Hepatic stellate cell (primary cell): ENCODE data around the gene ATP10A.
A peak's percentile ranks its signal among the peaks of the same experiment; 100 is the strongest.

Experiments
- DNase-seq: peaks from one replicate; pipeline ENCODE4 v3.0.0; 2011; ENCODE audit warnings: low spot score

Gene ATP10A

DNA sequence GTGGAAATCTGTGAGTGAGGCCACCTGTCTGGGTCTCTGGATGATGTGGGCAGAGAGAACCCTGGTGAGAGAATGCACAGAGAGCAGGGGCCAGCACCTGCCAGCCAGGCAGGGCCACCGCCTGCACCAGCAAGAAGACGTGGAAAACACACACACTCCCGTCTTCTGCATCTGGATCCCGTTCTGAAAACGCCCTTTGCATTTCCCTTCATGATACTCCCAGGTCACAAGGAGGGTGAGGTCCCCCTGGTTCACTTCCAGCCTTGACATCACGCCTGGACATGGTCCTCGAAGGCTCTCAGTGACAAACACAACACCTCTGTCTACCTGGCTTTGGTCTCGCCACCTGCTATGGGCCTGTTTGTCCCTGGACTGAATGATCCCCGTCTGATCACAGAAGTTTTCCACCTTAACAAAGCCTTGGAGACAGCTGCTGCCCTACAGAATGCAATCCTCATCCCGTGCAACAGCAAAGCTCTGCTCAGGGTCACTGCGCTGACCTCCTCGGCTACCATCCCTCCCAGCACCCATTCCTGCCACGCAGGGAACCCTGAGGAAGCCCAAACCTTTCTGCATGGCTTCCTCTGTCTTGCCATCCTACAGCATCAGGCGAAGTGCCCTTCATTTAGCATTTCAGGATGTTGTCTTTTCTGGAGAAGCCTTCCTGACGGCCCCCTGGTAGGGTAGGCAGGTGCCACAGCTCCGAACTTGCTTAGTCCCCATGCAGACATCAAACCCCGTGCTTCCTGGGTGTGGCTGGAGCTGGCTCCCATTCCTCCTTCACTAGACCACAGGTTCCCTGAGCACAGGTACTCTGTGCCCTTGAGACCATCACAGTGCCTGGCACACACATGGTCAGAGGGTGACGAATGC lies 122.5 kb downstream of the ATP10A start:
- DNase-seq = no peak

DNA sequence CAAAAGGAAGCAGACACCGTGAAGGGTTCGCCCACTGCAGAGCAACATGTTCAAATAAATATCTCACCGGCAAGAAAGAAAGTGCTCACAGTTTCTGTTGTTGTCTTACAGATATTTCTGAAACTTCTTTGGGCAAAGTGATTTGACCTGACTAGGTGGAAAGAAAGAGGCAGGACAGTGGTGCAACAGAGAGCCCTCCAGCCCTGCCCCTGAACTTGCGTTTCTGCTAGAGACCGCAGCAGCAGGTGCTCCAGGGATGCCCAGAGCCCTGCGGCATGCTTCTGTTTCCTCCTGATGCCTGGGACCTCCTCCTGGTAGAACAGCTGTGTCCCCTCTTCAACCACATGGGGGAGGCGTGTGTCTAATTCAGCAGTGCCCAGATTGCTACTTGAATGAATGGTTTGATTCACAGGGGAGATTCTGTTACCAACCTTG lies 123.4 kb downstream of the ATP10A start:
- peak; percentile 48 for DNase-seq

DNA sequence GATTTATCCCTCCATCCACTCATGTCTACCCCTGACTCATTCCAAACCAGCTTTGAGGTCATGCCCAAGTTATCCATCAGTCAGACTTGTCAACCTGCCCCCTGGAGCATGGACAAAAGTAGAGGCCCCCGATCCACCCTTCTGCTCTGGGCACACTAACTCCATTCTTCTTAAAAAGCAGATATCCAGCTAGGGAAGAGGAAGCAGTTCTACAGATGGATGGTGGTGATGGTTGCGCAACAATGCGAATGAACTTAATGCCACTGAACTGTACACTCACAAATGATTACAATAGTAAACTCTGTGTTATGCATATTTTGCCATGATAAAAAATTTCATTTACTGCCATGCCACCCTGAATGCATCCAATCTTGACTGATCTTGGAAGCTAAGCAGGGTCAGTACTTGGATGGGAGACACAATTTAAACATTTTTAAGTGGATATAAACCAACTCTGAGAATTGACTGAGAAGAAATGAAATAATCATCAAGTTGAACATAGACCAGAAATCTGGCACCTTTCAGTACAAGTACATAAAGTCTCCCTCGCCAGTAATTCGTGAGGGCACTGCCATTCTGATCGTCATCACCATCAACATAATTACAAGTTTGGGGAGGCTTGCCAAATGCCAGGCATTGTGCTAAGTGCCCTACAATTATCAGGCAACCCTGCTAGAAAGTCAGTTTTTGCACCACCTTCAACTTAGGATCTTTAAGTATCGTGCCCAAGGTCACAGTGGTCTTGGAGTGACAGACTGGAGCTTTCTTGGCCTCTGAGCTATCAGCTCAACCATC lies 124.8 kb downstream of the ATP10A start:
- DNase-seq = no peak

DNA sequence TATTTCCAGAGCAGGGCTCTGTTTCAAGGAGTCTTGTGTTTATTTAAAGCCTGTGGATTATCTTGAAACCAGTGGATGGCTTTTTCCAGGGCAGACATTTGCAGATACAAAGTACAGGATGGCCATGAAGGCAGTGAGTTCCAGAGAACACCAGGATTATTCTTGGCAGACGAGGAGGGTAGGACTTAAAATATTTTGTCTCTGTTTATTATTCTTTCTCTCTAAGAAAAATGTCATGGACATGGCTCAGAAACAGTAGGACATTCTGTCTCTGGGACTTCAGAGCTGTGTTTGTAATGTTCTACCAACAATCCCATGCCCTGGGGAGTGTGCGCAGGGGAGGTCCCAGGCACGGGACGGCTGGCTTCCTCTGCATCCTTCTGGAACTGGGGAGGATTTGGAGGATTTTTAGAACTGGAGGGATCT lies 125.9 kb downstream of the ATP10A start:
- peak; percentile 67 for DNase-seq

DNA sequence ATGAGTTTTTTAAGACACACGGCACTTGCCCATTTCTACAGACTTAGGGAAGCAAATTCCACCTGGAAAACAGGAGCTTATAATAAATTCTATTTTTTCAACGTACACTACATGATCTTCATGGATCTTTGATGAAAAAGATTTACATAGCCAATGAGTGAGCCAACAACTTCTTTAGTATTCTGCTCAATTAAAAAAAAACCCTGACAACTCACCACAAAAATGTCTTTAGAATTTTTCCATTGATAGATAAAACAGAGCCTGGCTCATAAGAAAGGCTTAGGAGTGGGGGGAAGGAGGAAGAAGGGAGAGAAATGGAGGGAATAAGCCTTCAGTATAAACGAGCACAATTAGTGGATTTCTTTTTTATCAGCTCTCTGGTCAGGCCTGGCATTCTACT lies 126.7 kb downstream of the ATP10A start:
- DNase-seq = no peak

DNA sequence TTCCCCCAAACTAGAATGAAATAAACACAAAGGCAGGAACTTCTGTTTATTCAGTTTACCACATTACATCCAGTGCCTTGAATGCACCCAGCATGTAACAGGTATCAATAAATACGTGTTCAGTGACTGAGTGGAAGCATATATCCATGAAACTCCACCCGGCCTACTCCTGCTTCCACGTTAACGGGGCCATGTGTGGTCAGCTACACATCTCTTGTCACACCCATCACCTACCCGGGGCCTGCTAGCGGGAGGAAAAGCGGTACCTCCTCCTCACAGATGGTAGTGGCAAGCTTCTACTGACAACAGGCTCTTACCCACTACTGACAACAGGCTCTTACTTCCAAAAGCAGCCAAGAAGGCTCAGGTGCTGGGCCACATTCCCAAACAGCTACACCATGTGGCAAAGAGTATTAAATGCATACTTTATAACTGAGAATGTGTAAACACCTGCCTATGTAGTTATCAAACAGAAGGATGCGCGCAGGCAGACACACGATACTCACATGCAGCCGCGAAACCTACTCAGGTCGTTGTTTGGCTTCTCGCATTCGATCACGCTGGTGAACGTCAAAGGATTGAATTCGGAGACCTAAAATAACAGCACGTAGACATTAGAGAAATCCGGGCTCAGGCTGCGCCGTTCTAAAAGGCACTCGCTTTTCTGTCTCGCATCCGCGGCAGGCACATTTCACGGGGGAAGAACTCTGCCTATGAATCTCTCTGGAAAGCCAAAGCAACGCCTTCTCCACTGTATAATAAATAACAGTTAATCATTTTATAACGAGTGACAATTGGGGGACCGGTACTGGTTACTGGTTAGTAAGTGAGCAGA lies 127.4 kb downstream of the ATP10A start:
- no peak for DNase-seq

DNA sequence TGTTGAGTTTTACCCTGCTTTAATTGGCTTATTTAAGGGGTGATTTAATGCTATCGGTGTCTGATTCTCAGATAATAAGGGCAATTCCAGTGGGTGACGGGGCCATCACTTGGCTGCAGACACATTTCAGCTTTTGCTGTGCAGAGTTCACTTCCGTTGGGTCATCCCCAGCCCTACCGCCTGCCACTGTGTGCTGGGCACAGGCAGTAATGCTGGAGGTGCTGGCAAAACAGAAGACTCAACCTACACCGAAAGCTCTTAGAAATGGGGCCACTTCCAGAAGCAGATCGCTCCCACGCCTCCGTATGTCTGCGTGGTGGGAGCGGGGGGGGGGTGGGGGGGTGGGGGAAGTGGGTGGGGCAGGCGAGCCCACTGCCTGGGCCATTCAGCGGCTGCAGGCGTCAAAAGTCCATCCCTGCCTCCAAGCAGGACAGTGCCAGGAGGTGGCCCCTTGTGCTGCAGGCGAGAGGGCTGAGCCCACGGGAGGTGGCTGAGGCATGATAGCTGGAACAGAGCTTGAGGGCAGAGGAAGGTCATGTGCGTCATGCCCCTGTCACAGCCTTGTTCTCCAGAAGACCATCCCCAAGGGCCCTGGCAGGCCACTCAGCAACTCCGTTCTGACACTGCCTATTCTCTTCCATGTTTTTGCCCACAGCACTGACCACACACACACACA lies 128.3 kb downstream of the ATP10A start:
- peak; percentile 62 for DNase-seq

DNA sequence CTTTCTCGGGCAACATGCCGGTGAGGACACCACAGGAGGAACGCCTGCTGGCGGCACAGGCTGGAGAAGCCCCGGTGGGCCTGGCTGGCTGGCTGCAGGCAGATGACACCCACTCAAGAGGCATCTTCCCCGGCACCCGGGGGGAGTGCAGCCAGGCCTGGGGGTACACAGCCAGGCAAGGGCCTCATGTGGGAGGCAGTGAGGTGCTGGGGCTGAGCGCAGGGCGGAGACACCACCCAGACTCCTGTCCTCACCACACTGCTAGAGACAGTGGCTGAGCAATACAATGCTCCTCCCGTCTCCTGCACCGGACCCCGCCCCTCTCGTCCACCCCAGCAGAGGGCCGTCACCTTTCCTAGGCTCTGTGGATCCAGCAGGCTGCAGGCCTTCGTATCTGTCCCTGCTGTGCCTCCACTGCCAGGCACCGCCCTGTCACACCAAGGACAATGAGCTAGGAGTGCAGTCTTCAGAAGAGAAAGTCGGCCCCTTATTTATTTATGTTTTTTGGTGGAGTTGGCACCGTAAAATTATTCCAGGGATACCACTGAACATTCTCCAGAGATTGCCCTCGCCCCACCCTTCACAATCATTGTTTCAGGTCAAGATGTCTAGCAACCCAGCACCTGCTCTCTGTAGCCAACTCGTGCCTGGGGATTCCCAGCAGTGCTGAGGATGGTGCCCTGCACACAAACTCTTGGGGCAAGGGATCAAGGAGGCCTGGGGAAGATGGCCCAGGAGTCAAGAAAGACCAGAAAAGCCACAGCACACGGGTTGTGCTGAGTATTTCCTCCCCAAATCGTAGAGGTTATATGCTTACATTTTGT lies 129.1 kb downstream of the ATP10A start:
- DNase-seq = no peak

DNA sequence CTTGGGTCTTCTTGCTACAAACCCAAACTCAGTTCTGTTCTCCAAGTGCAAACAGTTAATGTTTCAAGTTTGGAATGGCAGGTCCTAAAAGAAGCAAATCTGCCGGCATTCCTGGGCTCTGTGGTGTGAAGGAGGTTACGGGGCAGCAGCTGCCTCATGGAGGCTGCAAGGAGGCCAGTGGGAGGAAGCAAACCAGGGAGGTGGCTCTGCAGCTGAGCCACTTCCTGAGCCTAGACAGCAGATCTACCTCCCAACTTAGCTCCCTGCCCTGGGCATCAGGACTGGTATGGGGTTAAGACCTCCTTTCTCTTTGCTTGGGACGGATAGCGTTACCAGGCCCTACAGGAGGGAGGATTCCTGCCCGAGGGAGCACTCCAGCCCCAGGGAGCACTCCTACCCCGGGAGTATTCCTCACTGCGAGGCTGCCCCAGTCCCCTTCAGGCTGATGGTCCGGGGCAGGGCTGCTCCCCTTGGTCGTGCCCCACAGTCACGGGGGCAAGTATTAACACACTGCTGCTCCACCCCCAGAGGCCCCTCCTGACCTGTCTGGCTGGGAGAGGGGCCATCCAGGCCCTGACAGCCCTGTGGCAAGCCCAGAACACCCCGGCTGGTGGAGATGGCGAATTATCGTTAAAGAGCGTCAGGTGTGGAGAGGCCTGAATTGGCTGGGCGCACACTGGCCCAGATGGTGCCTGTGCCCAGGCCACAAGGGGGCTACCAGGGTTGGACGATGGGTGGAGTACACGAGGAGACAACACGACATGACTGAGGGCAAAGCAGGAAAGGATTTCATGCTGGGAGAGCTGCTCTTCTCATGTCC lies 129.9 kb downstream of the ATP10A start:
- no peak for DNase-seq

DNA sequence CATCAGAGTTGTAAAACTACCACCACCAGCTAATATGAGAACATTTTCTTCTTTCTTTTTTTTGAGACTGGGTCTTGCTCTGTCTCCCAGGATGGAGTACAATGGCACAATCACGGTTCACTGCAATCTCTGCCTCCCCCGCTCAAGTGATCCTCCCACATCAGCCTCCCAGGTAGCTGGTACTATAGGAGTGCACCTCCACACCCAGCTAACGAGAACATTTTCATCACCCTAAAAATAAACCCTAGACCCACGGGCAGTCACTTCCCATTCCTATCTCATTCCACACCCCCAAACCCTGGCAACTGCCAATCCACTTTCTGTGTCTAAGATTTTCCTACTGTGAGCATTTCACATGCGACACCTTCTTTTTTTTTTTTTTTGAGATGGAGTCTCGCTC lies 130.9 kb downstream of the ATP10A start:
- DNase-seq = no peak

DNA sequence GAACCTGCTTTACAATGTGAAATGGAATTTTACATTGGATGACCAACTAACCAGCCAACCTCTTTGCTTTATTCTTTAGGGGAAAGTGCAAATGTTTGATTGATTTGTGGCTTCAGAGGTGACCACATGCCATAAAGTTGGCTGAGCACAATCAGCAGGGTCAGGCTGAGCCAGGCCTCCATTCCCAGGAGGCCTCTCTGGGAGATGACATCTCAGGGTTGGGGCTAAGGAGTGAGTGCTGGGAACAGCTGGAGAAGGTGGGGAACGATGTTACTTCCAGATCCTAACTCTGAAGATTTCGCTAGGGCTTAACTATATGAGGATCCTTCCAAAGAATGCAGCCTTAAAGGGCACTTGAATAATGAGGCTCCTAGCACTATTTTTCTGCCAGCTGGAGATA lies 131.7 kb downstream of the ATP10A start:
- no peak for DNase-seq

DNA sequence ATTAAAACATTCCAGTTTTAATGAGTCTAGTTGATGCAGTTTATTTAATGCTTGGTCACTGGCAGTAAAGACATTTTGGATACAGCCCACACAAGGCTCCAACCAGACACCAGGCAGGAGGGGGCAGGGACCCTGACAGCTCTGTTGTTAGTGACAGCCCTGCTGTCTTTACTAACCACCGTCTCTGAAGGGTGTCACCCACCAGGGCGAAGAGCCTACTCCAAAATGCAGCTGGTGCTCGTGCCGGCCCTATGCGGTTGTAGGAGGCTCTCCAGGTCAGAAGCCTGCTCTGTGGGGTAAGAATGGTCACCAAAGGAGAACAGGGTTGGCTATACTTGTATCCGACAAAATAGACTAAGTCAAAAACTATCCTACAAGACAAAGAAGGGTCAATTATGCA lies 132.2 kb downstream of the ATP10A start:
- DNase-seq = peak; percentile 4

DNA sequence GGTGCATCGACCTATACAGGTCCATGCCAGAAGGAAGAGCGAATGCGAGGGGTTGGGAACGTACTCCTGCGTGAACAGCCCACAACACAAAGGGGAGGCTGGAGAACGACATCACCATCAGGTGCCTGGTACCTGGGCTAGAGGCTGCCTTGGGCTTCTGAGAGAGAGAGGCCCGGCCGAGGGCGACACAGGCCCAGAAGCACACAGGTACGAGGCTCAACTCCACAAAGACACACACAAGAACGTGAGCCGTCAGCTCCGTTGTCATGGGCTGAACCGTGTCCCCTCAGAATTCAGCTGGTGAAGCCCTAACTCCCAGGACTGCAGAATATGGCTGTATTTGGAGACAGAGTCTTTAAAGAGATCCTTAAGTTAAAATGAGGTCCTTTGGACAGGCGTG lies 134.3 kb downstream of the ATP10A start:
- DNase-seq = no peak

DNA sequence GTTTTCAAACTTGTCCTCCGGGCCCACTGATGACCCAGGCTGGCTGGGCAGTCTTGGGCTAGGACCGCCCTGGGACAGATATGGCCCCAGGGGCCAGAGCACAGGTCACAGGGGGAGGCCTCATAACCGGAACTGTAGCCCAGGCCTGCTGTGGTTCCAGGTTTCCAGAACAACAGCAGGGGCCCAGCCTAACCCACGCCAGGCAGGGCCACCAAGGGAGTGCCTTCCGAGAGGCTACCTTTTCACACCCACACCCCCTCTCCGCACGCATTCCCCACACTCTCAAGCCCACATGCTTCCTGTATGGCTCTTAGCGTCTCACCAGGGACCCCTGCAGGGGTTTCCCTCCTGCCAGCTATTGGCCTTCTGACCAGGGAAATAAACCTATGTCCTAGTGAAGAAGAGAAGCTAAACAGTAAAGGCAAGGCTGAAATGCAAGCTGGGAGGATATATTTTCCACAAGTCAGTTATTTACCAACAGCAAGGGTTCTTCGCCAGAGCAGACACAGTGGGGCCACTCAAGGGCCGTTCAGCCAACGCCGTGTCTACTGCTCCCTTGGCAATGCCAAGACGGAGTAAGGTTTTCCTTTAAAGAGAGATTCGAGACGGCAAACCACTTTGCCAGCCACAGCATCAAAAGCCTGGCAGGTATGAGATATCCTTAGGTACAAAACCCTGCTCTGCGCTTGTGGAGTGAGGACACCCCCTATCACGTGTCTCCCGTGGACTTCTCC lies 135.1 kb downstream of the ATP10A start:
- DNase-seq = no peak

DNA sequence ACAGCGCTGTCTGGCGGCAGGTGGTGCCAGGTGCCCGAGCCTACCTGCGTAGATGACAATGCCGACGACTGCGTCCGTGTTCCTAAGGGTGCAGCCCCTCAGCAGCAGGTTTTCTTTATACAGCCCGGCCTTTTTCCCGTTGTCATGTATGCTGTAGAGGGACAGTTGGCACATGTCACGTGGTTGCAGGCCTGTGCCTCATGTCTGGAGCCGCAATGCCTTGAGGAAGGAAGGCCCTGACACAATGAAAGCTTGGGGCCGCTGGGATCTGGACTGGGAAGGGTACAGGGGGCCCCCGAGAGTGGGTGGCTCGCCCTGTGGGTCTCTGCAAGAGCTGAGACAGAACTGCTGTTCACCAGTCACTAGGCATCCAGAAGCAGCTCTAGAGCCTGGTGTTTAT lies 136.0 kb downstream of the ATP10A start:
- no peak for DNase-seq

DNA sequence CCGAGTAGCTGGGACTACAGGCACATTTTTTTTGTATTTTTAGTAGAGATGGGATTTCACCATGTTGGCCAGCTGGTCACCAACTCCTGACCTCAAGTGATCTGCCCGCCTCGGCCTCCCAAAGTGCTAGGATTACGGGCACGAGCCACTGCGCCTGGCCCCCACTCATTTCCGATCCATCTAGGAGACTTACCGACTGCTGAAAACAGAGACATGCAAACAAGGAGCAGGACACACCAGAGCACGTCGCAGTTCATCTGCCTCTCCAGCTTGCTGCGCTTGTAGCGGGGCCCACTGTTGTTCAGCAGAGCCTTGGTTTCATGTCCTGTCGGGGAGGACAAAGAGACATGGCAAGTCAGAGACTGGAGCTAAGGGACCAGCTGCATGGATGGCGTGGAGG lies 137.4 kb downstream of the ATP10A start:
- DNase-seq = no peak

DNA sequence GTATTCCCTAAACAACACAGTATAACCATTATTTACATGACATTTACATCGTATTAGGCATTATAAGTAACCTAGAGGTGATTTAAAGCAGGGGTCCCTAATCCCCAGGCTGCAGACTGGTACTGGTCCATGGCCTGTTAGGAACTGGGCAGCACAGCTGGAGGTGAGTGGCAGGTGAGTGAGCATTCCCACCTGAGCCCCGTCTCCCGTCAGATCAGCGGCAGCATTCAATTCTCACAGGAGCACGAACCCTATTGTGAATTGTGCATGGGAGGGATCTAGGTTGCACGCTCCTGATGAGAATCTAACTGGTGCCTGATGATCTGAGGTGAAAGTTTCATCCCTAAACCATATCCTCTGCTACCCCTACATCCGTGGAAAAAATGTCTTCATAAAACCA lies 138.2 kb downstream of the ATP10A start:
- DNase-seq = no peak

DNA sequence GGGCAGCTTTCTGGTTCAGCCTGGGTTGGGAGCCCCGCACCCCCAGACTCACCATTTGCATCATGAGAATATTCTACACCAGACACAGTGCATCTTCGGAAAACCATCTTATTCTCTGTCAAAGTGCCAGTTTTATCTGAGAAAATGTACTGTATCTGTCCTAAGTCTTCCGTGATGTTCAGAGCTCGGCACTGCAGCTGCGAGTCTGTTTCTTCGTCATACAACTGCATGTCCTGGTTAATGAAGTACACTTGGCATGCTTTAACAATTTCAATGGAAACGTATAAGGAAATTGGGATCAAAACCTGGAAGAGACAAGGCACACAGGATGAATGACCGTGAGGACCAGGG lies 141.5 kb downstream of the ATP10A start:
- DNase-seq = no peak
